Ectodermal cell (in vitro differentiated cells): ENCODE results near the gene PBX1.
A peak's percentile ranks its signal among the peaks of the same experiment; 100 is the strongest.
"Not testable (repeated sequence)": the region's sequence is repeated elsewhere in the genome, so short reads cannot be mapped to it uniquely, and the experiment has no call there.

Experiments used
- H3K27ac ChIP-seq: 2 replicates; pipeline ENCODE4 v1.7.0; 2013; ENCODE audit warnings: mild to moderate bottlenecking, low read depth, low read length; ENCODE audit not compliant: insufficient read depth, poor library complexity, severe bottlenecking
- H3K27me3 ChIP-seq: 2 replicates; pipeline ENCODE4 v1.7.0; 2013; ENCODE audit warnings: mild to moderate bottlenecking, low read length; ENCODE audit not compliant: insufficient read depth, control insufficient read depth, poor library complexity, severe bottlenecking
- H3K36me3 ChIP-seq: one replicate; pipeline ENCODE4 v1.7.0; 2013; ENCODE audit warnings: low read length; ENCODE audit not compliant: control insufficient read depth, insufficient read depth
- H3K4me1 ChIP-seq: one replicate; pipeline ENCODE4 v1.7.0; 2013; ENCODE audit warnings: low read length; ENCODE audit not compliant: control insufficient read depth, insufficient read depth
- H3K4me3 ChIP-seq: 2 replicates; pipeline ENCODE4 v1.7.0; 2013; ENCODE audit warnings: low read depth, low read length, control low read depth; ENCODE audit not compliant: insufficient read depth
- H3K9me3 ChIP-seq: 2 replicates; pipeline ENCODE4 v1.7.0; 2013; ENCODE audit warnings: mild to moderate bottlenecking, low read length, moderate library complexity; ENCODE audit not compliant: control insufficient read depth
- WGBS, 2 experiments: methylation state at CpG; one replicate each; pipeline ENCODE4 v1.1.7; 2013; ENCODE audit warnings: missing lambda C conversion rate in 2 of 2; 5-methylcytosine and 5-hydroxymethylcytosine counted together

PBX1 gene

GRCh38 chr1:164602101-164602422, 43.1 kb downstream of the PBX1 start:
- no peaks in the 10 kb centered on the region for H3K27me3 ChIP-seq
- 55 to 69% methylated on average over 4 of the region's 4 CpGs for WGBS, 2 experiments
- peaks cover 40% of the 10 kb centered on the region for H3K4me1 ChIP-seq
- H3K4me3 ChIP-seq: no peak overlapping the region
- H3K36me3 ChIP-seq: peaks cover under 1% of the 10 kb centered on the region
- no peaks in the 10 kb centered on the region for H3K9me3 ChIP-seq
- H3K27ac ChIP-seq: peak overlapping the region; percentile 38

GRCh38 chr1:164602480-164603093, 43.6 kb downstream of the PBX1 start:
- H3K27me3 ChIP-seq: no peaks in the 10 kb centered on the region
- H3K9me3 ChIP-seq: no peaks in the 10 kb centered on the region
- H3K4me1 ChIP-seq: peaks cover 40% of the 10 kb centered on the region
- WGBS, 2 experiments: 11 to 12% methylated on average over 10 of the region's 10 CpGs
- no peaks in the 10 kb centered on the region for H3K36me3 ChIP-seq
- H3K4me3 ChIP-seq: no peak overlapping the region
- H3K27ac ChIP-seq: peak overlapping the region; percentile 38

GRCh38 chr1:164603805-164604204, 44.8 kb downstream of the PBX1 start:
- not testable (repeated sequence) for H3K27ac ChIP-seq, H3K4me3 ChIP-seq, H3K9me3 ChIP-seq, H3K36me3 ChIP-seq, H3K27me3 ChIP-seq
- H3K4me1 ChIP-seq: peaks cover 52% of the 10 kb centered on the region
- WGBS, 2 experiments: 96 to 98% methylated on average over 4 of the region's 4 CpGs

GRCh38 chr1:164604541-164604940, 45.6 kb downstream of the PBX1 start:
- no peak overlapping the region for H3K4me3 ChIP-seq
- no peaks in the 10 kb centered on the region for H3K9me3 ChIP-seq
- no peaks in the 10 kb centered on the region for H3K36me3 ChIP-seq
- 80% methylated on average over 1 of the region's 2 CpGs; no CpG with 5 or more reads in 1 of the 2 experiments for WGBS, 2 experiments
- H3K27ac ChIP-seq: no peak overlapping the region
- H3K27me3 ChIP-seq: no peaks in the 10 kb centered on the region
- H3K4me1 ChIP-seq: peaks cover 55% of the 10 kb centered on the region

GRCh38 chr1:164605254-164606091, 46.5 kb downstream of the PBX1 start:
- H3K36me3 ChIP-seq: no peaks in the 10 kb centered on the region
- peaks cover 57% of the 10 kb centered on the region for H3K4me1 ChIP-seq
- no peak overlapping the region for H3K4me3 ChIP-seq
- H3K27me3 ChIP-seq: no peaks in the 10 kb centered on the region
- no peaks in the 10 kb centered on the region for H3K9me3 ChIP-seq
- 19 to 25% methylated on average over 2 to 3 of the region's 3 CpGs for WGBS, 2 experiments
- H3K27ac ChIP-seq: no peak overlapping the region

GRCh38 chr1:164607351-164607750, 48.4 kb downstream of the PBX1 start:
- no peaks in the 10 kb centered on the region for H3K9me3 ChIP-seq
- H3K4me1 ChIP-seq: peaks cover 55% of the 10 kb centered on the region
- H3K27ac ChIP-seq: no peak overlapping the region
- no peak overlapping the region for H3K4me3 ChIP-seq
- no peaks in the 10 kb centered on the region for H3K36me3 ChIP-seq
- WGBS, 2 experiments: 92 to 94% methylated on average over 3 of the region's 3 CpGs
- H3K27me3 ChIP-seq: no peaks in the 10 kb centered on the region

- Histone ChIP-seq H3K9me3 (no peaks in the 10 kb centered on the region), H3K4me1 (peaks cover 54% of the 10 kb centered on the region), H3K4me3 (no peak overlapping the region), H3K27me3 (no peaks in the 10 kb centered on the region), H3K27ac (no peak overlapping the region), H3K36me3 (no peaks in the 10 kb centered on the region)
Measured at GRCh38 chr1:164608651-164609057, 49.7 kb downstream of the PBX1 start.

- peaks cover 56% of the 10 kb centered on the region for H3K4me1 ChIP-seq
Measured at GRCh38 chr1:164609089-164609488, 50.1 kb downstream of the PBX1 start.

GRCh38 chr1:164610538-164611222, 51.7 kb downstream of the PBX1 start:
- Histone ChIP-seq H3K9me3 (no peaks in the 10 kb centered on the region), H3K27ac (no peak overlapping the region)

More at GRCh38 chr1:164609089-164609488, 50.1 kb downstream of the PBX1 start:
- H3K4me3 ChIP-seq: no peak overlapping the region
- H3K36me3 ChIP-seq: no peaks in the 10 kb centered on the region
- no peak overlapping the region for H3K27ac ChIP-seq
- H3K9me3 ChIP-seq: no peaks in the 10 kb centered on the region
- H3K27me3 ChIP-seq: no peaks in the 10 kb centered on the region
- 90 to 96% methylated on average over 3 of the region's 3 CpGs for WGBS, 2 experiments

More at GRCh38 chr1:164610538-164611222, 51.7 kb downstream of the PBX1 start:
- Histone ChIP-seq H3K4me1 (peaks cover 57% of the 10 kb centered on the region), H3K36me3 (no peaks in the 10 kb centered on the region), H3K4me3 (no peak overlapping the region), H3K27me3 (no peaks in the 10 kb centered on the region)
- 85 to 93% methylated on average over 3 of the region's 3 CpGs for WGBS, 2 experiments
